GM10266 (cell line): ENCODE results near the gene SELENOW.

Source experiments
- DNase-seq: peaks from one replicate; pipeline ENCODE4 v3.0.0; 2012; ENCODE audit errors: extremely low spot score
- TF ChIP-seq, protein P1 (sequence below): IDR thresholded peaks from 2 replicates; pipeline ENCODE4 v1.5.1; 2012; ENCODE audit warnings: mild to moderate bottlenecking, low read depth; ENCODE audit not compliant: control insufficient read depth, insufficient read depth; ENCODE audit errors: missing control alignments

SELENOW gene

DNA sequence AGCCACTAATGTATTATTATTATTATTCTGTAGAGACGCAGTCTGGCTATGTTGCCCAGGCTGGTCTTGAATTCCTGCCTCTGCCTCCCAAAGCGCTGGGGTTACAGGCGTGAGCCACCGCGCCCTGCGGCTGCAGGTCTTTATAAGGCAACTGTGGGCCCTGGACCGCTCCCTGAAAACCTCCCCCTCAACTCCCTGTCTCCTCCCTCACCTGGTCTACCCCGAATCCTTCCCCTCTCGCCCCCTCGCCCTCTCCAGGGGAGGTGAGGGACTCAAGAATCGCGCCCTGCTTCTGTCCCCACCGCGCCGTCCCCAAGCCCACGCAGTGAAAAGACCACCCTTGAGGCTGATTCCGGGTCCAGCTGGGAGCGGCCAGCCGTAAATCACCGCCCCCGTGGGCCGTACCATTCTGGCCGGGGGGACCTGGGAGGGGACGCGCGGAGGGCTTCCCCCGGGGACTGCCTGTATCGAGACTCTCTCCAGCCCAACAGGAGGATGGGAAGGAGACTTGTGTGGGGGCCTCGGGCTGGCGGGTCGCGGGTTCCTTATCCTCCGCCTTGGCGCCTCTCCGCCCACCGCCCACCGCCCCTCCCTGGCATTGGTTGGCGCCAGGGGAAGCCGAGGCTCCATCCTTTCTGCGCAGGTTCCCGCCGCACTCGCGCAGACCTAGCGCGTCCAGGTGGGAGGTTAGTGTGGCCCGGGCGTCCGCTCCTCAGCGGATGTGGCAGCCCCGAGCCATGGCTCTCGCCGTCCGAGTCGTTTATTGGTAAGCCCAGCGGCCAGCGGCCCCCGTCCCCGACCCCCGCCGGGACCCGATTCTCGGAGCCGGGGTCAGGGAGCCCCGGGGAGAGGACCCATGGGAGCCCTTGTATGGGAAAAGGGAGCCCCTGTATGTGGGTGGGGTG is at the start of gene SELENOW:
SELENOW (plus strand) TSS at position 655 of the 905 bp plus-strand sequence; CDS start at position 738, 83 bp downstream.
- TF ChIP-seq, protein P1, sequence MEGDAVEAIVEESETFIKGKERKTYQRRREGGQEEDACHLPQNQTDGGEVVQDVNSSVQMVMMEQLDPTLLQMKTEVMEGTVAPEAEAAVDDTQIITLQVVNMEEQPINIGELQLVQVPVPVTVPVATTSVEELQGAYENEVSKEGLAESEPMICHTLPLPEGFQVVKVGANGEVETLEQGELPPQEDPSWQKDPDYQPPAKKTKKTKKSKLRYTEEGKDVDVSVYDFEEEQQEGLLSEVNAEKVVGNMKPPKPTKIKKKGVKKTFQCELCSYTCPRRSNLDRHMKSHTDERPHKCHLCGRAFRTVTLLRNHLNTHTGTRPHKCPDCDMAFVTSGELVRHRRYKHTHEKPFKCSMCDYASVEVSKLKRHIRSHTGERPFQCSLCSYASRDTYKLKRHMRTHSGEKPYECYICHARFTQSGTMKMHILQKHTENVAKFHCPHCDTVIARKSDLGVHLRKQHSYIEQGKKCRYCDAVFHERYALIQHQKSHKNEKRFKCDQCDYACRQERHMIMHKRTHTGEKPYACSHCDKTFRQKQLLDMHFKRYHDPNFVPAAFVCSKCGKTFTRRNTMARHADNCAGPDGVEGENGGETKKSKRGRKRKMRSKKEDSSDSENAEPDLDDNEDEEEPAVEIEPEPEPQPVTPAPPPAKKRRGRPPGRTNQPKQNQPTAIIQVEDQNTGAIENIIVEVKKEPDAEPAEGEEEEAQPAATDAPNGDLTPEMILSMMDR: no peak
- peak; percentile 91 for DNase-seq

DNA sequence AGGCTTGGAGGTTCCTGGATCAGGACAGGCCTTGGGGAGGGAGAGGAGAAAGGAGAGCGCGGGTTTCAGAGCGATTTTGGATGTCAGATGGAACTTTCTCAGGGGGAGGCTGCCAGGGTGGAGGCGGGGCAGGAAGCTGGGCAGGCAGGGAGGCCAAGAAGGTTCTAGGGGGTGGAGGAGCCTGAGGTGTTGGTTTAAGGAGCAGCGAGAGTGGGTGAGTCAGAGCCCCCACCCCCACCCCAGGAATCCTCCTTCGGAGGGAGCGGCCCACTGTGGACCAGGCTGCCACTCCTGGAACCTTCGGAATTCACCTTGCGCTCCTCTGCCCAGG is 49.1 kb upstream of the SELENOW start:
- DNase-seq: no peak
- TF ChIP-seq, protein P1: no peak

DNA sequence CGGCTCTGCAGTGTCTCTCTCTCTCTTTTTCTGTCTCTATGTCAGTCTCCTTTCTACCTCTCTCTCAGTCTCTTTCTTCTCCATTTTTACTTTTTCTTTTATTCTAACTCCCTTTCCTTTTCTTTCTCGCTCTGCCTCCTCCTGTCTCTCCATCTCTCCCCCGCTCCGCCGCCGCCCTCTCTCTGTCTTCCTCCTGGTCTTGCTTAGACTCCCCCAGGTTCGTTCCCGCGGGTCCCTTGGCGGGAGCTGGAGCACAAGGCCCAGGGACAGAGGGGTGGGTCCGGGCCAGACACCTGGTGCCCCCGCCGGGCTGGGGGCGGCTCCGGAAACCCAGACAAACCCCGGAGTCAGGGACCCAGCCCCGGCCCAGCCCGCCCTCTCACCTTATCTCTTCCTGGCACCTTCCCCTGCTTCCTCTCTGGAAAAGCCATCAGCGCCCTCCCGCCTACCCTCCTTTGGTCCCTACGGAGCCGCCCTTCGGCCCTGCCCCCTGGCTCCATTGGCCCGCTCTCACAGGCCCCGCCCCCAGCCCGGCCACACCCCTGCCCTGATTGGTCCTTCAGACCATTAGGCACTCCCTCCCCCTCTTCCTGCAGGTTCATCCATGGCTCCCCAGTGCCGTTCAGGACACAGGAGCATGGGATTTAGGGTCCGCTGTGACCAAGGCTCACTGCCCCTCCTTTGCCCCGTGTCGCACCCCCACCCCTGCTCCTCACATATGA is 48.5 kb upstream of the SELENOW start:
- DNase-seq: no peak
- TF ChIP-seq, protein P1: no peak

DNA sequence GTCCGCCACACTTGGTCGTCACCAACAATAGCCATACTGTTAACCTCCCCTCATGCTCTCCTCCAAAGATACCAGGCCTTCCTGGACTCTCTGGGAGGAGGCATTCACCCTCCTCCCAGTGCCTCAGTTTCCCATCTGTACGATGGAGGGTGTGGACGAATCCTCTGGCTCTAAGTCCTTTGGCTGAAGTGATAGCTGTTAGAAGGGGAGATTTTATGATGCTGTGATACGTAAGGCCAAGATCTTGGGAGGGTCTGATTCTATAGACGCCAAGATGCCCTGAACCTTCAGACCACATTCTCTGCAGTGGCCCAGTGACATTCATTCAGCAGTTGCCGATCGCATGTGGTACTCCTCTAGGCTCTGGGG is 48.0 kb upstream of the SELENOW start:
- TF ChIP-seq, protein P1: no peak
- DNase-seq: no peak

DNA sequence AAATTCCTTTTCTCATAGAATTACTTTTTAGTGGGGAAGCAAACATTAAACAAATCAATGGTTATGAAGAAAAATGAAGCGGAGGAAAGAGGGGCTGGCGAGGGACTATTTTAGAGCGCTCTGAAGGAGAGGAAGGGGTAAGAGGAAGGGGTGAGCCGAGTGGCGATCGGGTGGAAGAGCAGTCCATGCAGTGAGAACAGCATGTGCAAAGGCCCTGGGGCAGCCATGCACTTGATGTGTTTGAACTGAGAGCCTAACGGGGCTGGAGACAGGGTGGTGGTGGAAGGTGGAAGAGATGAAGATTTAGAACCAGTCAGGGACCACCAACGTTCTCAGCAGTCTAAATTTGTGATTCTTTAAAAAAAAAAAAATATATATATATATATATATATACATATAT is 47.6 kb upstream of the SELENOW start:
- TF ChIP-seq, protein P1: no peak
- DNase-seq: no peak

DNA sequence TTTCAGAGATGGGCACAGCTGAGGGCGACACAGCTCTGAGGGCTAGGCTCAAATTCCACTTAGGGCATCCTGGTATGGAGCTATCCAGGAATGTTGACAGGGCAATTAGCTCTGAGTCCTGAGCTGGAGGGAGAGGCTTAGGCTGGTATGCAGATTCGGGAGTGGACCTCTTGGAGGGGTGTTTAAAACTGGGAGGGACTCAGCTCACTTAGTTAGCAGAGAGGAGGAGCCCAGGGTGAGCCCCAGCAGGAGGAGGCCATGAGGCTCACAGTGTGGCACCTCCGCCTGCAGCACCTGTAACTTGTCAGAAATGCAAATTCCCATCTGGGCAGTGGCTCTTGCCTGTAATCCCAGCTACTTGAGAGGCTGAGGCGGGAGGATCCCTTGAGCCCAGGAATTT is 43.4 kb upstream of the SELENOW start:
- DNase-seq: no peak
- TF ChIP-seq, protein P1: no peak

DNA sequence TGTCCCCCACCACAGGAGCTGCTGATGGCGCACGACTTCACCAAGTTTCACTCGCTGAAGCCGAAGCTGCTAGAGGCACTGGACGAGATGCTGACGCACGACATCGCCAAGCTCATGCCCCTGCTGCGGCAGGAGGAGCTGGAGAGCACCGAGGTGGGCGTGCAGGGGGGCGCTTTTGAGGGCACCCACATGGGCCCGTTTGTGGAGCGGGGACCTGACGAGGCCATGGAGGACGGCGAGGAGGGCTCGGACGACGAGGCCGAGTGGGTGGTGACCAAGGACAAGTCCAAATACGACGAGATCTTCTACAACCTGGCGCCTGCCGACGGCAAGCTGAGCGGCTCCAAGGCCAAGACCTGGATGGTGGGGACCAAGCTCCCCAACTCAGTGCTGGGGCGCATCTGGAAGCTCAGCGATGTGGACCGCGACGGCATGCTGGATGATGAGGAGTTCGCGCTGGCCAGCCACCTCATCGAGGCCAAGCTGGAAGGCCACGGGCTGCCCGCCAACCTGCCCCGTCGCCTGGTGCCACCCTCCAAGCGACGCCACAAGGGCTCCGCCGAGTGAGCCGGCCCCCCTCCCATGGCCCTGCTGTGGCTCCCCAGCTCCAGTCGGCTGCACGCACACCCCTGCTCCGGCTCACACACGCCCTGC is 37.5 kb upstream of the SELENOW start:
- DNase-seq: no peak
- TF ChIP-seq, protein P1: no peak
